NB4 (cell line): ENCODE results near the gene FLNB.

Experiments used
- DNase-seq: peaks from one replicate; pipeline ENCODE4 v3.0.0; 2010; ENCODE audit warnings: low read depth
- H3K4me3 ChIP-seq: one replicate; pipeline ENCODE4 v1.5.1; 2011; ENCODE audit warnings: mild to moderate bottlenecking, low read depth, low read length, moderate library complexity
- CTCF ChIP-seq: IDR thresholded peaks from one replicate; pipeline ENCODE4 v1.5.1; 2012; ENCODE audit warnings: low read depth, low read length
- MAX ChIP-seq: IDR thresholded peaks from 2 replicates; pipeline ENCODE4 v1.6.1; 2011; ENCODE audit warnings: low read depth, low read length
- MYC ChIP-seq: IDR thresholded peaks from 2 replicates; pipeline ENCODE4 v1.6.1; 2011; ENCODE audit warnings: low read depth, low read length
- POLR2A ChIP-seq: IDR thresholded peaks from 2 replicates; pipeline ENCODE4 v1.6.1; 2011; ENCODE audit warnings: mild to moderate bottlenecking; ENCODE audit not compliant: insufficient read length; ENCODE audit errors: extremely low read depth

The FLNB gene

GRCh38 chr3:58084788-58085543 is 76.7 kb downstream of the FLNB start:
- TF ChIP-seq POLR2A (no peak), MAX (no peak), CTCF (no peak), MYC (no peak)
- no peak for DNase-seq
- no peak overlapping the region for H3K4me3 ChIP-seq

GRCh38 chr3:58085616-58086015 is 77.4 kb downstream of the FLNB start:
- TF ChIP-seq MAX (no peak), POLR2A (no peak), CTCF (no peak), MYC (no peak)

GRCh38 chr3:58088501-58088900 is 80.3 kb downstream of the FLNB start:
- DNase-seq = no peak
- H3K4me3 ChIP-seq = no peak overlapping the region
- TF ChIP-seq MAX (no peak), MYC (no peak), CTCF (no peak), POLR2A (no peak)

More at GRCh38 chr3:58085616-58086015, 77.4 kb downstream of the FLNB start:
- DNase-seq = no peak
- H3K4me3 ChIP-seq = no peak overlapping the region

- H3K4me3 ChIP-seq = no peak overlapping the region
- TF ChIP-seq MYC (no peak), CTCF (no peak), MAX (no peak), POLR2A (no peak)
- no peak for DNase-seq
Observed at GRCh38 chr3:58090351-58090750, 82.1 kb downstream of the FLNB start.

GRCh38 chr3:58092521-58092920 is 84.3 kb downstream of the FLNB start:
- TF ChIP-seq CTCF (no peak), MYC (no peak), POLR2A (no peak), MAX (no peak)
- DNase-seq = no peak
- H3K4me3 ChIP-seq = no peak overlapping the region
